HG02943 (cell line): ENCODE measurements around the gene GDF2.

Source experiments
- ATAC-seq: cut with Tn5 transposase; IDR thresholded peaks from one replicate; pipeline ENCODE4 v1.9.1; 2021; ENCODE audit warnings: mild to moderate bottlenecking, low read depth, moderate library complexity; ENCODE audit not compliant: unreplicated experiment

Gene GDF2

DNA sequence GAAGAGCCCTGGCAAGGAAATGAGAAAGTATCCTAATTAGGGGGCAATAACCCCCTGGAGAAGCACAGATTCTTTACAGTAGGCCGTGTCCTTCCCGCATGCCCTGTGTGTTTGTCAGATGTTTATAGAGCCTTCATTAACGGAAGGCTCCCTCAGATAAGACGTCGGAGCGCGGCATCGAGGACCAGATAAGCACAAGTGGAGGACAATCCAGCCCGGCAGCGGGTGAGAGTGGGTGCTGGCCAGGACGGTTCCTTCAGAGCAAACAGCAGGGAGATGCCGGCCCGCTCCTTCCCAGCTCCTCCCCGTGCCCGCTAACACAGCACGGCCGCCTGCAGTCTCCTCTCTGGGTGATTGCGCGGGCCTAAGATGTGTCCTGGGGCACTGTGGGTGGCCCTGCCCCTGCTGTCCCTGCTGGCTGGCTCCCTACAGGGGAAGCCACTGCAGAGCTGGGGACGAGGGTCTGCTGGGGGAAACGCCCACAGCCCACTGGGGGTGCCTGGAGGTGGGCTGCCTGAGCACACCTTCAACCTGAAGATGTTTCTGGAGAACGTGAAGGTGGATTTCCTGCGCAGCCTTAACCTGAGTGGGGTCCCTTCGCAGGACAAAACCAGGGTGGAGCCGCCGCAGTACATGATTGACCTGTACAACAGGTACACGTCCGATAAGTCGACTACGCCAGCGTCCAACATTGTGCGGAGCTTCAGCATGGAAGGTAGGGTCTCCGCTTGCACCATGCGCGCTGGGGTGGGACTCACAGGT is at the start of gene GDF2:
TSS of gene GDF2 (plus strand) at position 155 of the 762 bp plus-strand sequence. CDS start at position 370, 215 bp downstream.
- ATAC-seq, result no peak

DNA sequence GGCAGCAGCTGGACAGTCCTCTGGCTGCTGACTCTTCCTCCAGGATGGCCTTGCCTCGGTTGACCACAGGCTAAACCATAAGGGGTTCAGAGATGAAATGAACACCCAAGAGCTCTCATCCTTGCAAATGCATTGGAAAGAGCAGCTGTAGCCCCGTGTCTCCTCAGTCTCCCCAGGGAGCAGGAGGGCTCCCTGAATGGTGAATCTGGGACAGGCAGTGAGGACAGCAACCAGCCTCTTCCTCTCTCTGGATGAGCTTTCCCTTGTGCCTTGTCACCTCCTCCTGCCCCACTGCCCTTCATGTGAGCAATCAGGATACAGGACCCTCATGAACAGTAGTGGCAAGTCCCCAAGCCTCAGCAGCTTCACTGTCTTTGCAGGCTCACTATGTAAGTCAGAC is 46.2 kb upstream of the GDF2 start:
- ATAC-seq, result no peak

DNA sequence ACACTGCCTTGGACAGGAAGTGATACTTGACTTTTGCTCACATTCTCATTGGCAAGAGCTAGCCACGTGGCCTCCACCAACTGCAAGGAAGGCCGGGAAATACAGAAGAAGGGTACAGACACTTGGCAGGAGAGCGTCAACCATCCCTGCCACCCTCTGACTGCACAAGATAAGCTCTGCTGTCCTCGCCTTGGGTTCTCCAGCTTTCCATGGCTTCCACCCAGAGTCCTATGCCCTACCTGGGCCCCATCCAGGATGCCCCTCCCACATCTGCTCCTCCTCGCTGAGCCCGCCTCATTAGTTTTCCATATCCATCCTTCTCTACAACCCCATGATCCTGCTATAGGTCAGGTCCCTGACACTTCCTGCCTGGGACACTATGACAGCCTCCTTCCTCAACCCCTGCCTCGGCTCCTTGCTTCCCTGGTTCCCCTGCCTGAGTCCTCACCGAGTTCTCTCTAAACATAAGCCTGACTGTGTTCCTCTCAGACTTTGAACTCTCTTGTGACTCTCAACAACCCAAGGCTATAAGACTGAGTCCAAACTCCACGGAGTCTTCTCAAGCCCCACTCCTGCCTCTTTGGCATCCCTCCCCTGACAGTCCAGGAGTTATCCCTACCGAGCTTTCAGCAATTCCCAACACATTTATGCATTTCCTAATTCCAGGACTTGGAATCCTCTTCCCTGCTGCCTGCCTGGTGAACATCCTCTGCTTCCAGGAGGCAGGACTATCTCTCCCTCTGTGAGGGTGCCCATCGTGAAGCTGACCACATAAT is 45.5 kb upstream of the GDF2 start:
- no peak for ATAC-seq

DNA sequence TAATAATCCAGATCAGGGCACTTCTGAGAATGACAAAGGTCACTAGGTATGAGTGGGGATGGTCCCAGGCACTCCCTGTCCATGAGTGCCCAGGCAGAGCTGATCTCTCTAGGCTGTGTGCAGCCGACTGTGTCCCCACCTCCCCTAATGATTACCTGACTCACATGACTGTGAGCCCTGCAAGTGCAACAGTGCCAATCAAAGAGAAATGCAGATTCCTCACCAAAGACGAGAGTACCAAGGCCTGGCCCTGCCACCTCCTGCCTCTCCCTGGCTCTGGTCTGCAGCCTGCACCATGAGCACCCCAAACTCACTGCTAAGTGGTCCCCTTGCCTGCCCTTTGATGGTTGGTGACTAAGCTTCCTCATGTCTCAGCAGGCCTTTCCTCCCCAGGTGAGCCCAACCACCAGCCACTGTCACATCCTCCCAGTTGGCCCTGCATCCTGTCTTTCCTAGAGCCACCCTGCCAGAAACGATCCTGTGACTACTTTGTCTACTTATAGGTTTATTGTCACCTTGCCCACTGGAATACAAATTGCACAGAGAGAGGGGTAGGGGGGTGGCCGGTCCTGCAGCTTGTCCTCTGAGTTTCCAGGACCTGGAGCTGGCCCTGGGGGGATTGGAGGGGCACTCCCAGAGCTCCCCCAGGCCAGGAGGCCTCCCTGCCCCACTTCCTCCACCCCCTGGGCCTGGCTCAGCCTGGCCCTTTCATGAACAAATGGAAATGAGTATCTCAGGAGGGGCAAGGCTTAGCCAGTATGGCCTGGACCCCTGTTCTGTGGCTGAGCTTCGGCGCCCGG is 44.7 kb upstream of the GDF2 start:
- no peak for ATAC-seq

DNA sequence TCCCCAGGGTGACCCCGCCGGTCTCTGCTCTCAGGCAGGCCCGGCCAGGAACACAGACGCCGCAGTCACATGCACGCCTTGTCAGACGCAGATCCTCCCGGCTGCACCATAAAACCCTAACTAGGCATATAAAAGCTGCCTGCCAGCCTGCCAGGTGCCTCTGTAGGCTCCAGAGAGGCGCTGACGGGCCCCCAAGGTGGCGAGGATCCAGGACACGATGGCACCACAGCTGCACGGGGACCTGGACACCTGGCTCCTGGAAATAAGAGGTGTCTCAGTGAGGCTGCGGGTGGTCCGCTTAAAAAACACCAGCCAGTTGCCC is 44.1 kb upstream of the GDF2 start:
- no peak for ATAC-seq

DNA sequence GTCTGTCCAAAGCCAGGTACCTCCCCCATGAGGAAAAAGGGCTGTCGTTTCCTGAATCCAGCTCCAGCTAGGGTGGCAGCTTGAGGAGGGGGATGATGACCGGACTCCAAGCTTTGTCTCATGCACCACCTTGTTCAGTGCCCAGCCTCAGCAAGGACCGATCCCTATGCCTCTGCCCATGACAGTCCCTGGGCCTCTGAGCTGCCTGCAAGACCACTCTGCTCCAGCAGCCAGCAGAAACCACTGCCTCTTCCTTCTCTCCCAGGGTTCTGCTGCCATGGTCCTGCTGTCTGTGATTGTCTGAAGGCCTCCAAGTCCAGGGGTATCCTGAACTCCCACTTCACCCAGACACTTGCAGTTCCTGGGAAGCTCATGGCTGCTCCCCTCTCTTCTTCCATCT is 43.5 kb upstream of the GDF2 start:
- no peak for ATAC-seq

DNA sequence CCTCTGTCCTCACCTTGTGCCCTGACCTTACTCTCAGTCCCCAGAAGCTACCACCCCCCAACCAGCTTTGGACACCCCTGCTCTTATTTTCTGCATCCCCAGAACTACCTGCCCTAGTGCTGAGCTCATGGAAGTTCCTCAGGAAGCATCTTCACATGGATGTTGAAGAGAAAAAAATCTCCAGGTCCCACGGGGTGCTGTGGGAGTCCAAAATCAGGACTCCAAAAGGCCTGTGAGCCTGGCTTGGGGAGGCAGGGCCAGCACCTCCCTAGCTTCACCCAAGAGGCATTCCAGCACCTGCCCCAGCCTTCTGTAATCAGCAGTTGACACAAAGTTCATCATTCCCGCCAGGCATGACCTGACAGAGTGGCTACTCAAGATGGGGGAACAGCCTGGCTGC is 43.0 kb upstream of the GDF2 start:
- ATAC-seq, result no peak

DNA sequence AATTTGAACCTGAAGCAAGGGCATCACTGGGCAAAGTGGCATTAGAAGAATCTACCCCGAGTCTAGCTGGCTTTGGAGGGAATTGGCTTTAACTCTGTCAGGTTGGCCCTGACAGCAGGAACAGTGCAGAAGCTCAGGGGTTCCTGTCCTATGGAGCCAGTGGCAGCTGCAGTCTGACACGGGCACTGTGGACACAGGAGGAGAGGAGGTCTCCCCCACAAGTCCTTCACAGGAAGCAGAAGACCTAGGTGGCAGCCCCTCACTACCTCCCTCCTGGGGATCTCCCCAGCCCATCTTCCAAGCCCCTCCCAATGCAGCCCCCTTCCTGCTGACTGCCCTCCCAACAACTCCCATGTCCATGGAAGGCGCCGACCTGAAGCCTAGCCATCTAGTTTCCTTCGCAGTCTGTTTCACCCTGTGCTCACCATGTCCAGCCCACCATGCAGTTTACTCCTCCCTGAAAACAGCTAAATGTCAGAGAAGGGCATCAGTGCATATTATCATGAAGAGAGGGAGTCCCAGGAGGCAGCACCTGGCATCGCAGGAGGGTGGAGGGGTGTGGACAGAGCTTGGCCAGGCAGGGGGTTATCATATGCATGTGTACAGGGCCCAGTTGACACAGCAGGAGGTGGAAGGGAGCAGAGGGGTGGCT is 40.1 kb upstream of the GDF2 start:
- no peak for ATAC-seq

DNA sequence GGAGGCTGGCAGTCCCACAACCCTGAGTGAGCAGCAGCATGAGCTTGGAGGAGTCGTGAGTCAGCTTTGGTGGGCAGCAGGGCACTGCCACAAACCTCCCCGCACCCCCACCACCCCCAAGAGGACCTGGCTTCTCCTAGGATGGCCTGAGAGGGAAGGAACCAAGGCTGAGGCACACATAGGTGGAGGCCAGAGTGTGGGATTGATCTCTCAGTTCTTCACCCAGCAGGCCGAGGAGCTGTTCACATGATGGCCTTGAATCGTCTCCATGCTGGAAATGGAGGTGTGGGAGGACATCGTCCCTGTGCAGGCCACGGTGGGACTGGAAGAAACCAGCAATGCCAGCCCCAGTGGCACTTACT is 39.6 kb upstream of the GDF2 start:
- ATAC-seq, result no peak

DNA sequence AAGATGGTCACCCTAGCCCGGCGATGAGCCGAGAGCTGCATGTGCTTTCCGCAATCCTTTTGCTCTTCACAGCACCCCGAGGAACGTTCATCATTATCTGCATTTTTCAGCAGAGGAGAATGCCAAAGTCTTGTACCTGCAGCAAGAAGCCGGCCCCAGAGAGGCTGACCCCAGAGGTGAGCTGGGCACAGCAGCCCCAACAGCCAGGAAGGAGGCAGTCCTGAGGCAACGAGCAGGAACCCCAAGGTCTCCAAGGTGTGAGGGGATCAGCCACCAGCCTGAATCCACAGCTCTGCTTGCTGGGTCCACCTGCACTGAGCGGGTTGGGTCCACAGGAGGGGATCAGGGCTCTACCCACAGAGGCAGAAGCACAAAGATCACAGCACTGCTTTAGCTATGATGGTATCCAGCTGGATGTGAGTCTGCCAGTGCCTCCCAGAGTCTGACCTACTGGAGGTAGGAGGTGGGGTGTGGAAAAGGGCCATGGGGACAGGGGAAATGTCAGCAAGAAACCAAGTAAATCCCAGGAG is 39.1 kb upstream of the GDF2 start:
- no peak for ATAC-seq

DNA sequence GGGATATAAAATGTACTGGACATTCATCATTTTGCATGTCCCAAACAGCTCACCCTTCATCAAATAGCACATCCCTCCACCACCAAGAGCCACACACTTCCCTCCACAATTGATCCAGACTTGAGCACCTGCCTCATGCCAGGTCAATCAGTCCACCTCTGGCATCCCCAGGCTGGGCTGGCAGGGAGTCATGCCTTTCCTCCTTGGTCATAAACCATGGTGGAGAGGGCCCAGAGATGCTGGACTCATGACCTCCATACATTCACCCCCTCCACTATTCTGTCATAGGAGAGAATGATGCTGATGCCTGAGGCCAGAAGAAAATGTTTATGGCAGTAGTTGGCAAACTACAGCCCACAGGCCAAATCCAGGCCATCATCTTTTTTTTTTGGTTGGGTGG is 38.4 kb upstream of the GDF2 start:
- ATAC-seq, result no peak

DNA sequence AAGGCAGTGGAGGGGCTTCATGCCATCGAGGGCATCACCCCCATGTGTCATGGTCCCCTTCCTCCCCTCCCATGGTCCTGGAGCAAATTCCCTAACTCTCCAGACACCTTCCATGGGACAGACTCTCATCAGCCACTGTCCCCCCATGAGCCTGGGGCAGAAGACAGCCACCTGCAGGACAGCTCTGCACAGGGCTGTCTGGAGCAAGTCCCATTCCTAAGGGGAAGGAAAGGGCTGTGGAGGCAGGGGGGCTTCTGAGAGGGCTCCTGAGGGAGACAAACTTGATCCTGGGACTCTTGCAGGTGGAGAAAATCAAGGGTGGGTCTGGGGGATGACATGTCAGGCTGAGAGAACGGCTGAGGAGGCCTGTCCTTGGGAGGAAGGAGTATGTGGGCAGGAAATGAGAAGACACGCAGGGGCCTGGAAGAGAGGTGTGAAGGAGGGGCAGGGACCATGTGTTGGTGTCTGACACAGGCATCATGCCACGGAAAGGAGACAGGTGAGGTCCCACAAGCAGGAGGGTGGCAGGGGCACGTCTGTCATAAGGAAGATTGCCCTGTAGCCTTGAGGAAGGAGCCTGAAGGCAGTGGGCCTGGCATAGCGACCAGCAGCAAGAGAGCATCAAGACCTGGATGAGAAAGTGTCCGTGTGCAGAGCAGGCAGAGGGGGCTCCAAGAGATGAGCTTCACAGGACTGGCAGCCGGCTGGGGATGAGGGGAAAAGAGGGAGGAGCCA is 36.7 kb upstream of the GDF2 start:
- no peak for ATAC-seq

DNA sequence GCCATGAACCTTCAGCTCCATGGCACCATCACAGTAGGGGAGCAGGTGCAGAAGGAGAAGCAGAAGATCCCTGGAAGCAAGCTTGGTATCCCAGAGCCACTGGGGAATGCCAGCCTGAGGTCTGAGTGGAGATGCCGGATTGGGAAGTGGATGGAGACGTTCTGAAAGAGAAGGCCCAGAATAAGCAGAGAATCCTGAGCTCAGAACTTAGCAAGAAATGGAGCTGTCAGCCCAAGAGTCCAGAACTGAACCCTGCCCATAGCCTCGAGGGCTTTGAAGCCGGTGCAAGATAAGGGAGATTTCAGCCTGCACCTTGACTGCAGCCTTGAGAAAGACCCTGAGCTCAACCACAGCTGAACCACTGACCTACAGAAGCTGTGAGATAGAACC is 36.1 kb upstream of the GDF2 start:
- ATAC-seq, result no peak

DNA sequence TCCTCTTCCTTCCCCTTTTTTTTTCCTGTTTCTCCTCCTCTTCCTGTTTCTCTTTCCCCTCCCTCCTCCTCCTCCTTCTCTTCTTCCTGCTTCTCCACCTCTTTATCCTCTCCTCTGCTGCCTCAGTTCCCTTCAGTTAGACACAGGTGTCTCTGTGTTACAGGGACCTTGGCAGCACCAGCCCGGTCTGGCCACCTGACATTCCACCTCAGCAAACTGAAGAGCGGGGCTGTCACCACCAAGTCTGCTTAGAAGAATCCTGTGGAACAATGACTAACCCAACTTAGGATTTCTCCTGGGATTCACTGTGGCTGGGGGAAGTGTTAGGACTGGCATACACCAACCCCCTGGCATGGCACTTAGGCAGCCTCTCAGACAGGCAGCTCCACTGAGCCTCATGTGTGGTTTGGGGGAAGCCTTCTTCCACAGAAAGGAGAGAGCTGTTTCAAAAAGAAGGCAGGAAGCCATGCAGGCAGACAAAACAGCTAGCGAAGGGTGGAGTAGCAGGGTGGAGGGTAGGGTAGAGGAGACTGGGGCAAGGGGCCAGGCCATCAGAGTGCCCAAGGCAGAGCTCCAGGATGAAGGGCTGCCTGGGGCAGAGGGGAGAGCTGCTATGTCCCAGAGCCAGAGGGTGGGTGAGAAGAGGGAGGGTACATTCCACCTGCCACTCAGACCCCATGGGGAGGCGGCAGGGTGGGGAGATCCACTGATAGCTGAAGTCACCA is 35.5 kb upstream of the GDF2 start:
- ATAC-seq, result no peak

DNA sequence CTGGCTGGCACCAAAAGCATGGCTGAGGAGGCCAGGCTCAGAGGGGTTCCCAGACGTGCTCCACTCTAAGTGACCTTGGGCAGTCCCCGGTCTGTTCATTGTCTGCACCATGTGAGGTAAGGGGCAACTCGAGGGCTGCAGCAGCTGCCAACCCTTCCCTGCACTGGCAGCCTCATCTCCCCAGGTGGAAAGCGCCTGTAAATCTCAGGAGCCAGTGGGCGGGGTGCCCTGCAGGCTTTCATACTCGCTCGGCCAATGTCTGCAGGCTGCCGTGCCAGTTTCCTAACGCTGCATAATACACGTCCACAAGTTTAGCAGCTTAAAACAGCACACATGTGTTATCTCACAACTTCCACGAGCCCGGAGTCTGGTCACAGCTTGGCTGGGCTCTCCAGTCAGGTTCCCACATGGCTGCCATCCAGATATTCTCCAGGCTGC is 34.9 kb upstream of the GDF2 start:
- ATAC-seq, result no peak

DNA sequence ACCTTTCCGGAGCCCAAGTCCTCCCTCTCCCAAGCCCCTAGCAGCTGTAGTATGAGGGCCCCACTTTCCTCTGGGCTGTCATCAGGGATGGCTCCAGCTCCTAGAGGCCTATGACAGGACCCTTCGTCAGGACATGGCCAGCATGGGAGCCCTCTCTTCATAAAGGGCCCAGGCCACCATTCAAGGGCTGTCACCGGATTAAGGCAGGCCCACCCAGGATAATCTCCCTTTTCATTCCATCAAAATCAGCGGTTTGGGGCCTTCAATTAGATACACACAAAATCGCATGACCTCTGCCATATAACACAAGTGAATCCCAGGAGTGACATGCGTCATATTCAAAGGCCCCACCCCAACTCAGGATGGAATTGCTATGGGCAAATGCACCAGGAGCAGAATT is 34.4 kb upstream of the GDF2 start:
- ATAC-seq, result no peak

DNA sequence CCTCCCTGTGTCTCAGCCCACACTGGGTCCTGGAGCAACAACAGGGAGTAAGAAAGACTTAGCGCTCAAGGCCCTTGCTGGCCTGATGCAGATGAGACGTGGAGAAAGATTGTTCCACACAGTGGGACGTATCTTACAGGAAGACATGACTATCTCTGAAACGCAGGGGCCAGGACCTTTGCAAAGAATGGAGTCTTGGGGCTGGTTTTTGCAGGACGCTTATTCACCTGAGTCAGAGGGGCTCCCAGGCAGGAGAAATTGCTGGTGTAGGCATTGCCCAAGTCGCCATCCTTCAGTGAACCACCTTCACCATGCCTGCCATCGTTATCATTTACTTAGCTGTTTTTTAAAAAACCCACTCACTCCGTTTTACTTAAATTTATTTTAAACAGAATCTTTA is 34.0 kb upstream of the GDF2 start:
- no peak for ATAC-seq

DNA sequence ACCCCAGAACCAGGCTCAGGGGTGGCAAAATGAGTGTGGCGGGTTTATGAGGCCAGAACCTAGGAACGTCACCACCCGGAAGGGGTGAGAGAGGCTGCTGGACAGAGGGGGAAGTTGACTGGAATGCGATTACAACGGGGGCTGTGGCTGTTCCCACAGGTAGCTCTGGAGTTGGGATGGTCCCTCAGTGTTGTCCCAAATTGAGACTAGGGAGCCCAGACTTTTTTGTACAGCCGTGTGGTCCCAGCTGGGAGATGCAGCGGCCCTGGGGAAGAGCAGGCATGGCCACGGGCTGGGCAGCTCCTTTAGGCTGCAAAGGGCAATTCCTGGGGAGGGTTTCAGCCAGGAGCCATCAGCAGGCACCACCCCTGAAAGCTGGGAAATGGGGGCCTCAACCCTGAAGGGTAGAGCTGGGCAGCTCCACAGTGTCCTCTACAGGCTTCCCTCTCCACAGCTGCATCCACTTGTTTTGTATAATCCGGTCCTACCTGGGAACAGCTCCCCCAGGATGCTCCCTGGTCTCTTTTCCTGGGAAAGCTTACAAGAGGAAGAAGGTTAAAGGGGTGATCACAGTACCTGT is 33.2 kb upstream of the GDF2 start:
- ATAC-seq, result no peak

DNA sequence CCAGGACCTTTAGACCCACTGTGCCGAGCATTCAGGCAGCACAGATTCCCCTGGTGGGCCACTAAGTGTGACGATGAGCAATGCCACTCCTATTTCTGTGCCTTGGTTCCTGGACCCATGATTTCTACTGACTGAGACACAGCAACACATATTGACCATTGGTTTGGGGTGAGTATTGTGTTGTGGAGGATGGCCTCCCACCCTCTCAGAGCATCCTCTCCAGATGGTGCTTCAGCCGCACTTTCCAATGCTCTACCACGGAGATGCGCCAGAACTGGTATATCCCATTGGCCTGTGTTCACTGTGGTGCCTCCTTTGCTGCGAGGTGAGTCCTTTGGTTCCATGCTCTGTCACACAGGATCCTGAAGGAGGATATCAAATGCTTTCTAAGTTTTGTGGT is 32.3 kb upstream of the GDF2 start:
- no peak for ATAC-seq
